Kidney (tissue), 14 donors: ENCODE data around the gene ANKEF1. TPM values are rescaled to one million over a fixed set of nuclear protein-coding genes. Genes with fewer than 3 reads are reported as not detected.

Experiments used
- DNase-seq, 5 donors: peaks; one replicate each; pipeline ENCODE4 v3.0.0-alpha.2; 2013 to 2020
- FAIRE-seq: peaks from 2 replicates; lab custom pipeline; 2012; peaks lifted over from hg19 to GRCh38; lab: Jason Lieb, UNC
- H3K27ac ChIP-seq, 2 donors: one replicate each; pipeline ENCODE4 v1.7.0; 2013; ENCODE audit warnings: low read depth in 2 of 2, low read length in 2 of 2, inconsistent platforms in 1 of 2
- H3K27me3 ChIP-seq: one replicate; pipeline ENCODE4 v1.7.1; 2013; ENCODE audit warnings: low read length, inconsistent platforms; ENCODE audit not compliant: control insufficient read depth, insufficient read depth
- H3K36me3 ChIP-seq, 3 donors: one replicate each; pipeline versions ENCODE4 v1.7.0 to v1.7.1; 2013; ENCODE audit warnings: low read length in 3 of 3, control low read depth in 1 of 3, inconsistent platforms in 1 of 3; ENCODE audit not compliant: insufficient read depth in 3 of 3, control insufficient read depth in 2 of 3
- H3K4me1 ChIP-seq, 3 donors: one replicate each; pipeline versions ENCODE4 v1.7.0 to v1.7.1; 2013; ENCODE audit warnings: low read length in 3 of 3, inconsistent platforms in 1 of 3, low read depth in 1 of 3; ENCODE audit not compliant: control insufficient read depth in 2 of 3, insufficient read depth in 2 of 3
- H3K4me3 ChIP-seq, 3 donors: one replicate each; pipeline versions ENCODE4 v1.7.0 to v1.8.1; 2013; ENCODE audit warnings: low read length in 3 of 3, control low read depth in 1 of 3, inconsistent platforms in 1 of 3
- H3K9ac ChIP-seq, 3 donors: one replicate each; pipeline versions ENCODE4 v1.7.0 to v1.7.1; 2013; ENCODE audit warnings: low read length in 3 of 3, control low read depth in 1 of 3, inconsistent platforms in 1 of 3
- H3K9me3 ChIP-seq, 3 donors: one replicate each; pipeline versions ENCODE4 v1.7.0 to v1.7.1; 2013; ENCODE audit warnings: low read length in 3 of 3, control low read depth in 1 of 3, inconsistent platforms in 1 of 3; ENCODE audit not compliant: control insufficient read depth in 2 of 3, insufficient read depth in 1 of 3
- intact Hi-C: fragments of 100-400 bp; cut with DNase I; formaldehyde crosslinking; loops from one replicate; pipeline ENCODE4 v1.11.1; 2022
- polyA plus RNA-seq: library from polyadenylated mRNA; stranded (reverse); fragments of 350-450 nt; fragmentation: Illumina TruSeq; extraction: RNeasy Lipid Tissue Mini Kit (QIAGEN cat#74804); gene quantifications from one replicate; pipeline ENCODE4 v1.2.3, GENCODE V29; 2014; ENCODE audit warnings: low read depth, low replicate concordance; ENCODE audit not compliant: insufficient read depth
- total RNA-seq: library from RNA; stranded (reverse); fragmentation: NEBNext Ultra II Directional; extraction: Animal tissue kit (Norgen Biotek cat#: 25700); gene quantifications from one replicate; pipeline ENCODE4 v1.2.1, GENCODE V29; 2021
- TF ChIP-seq, protein P1 (sequence below): IDR thresholded peaks from 3 replicates; pipeline ENCODE4 v1.5.1; 2012; ENCODE audit warnings: mild to moderate bottlenecking, moderate library complexity, borderline replicate concordance; ENCODE audit not compliant: insufficient read depth; ENCODE audit errors: extremely low read depth
- donor health status: control.
- donor health status: control.
- donor health status: control.
- donor health status: control.
- donor health status: control.
- donor health status: DM: yes; HTN: yes; CAD: no.
- donor health status: Normal renal cell carcinoma (clear cell type).

The ANKEF1 gene
- total and polyA plus RNA-seq, 2 donors from 2014 or later = 1.9 to 6.6 TPM

DNA sequence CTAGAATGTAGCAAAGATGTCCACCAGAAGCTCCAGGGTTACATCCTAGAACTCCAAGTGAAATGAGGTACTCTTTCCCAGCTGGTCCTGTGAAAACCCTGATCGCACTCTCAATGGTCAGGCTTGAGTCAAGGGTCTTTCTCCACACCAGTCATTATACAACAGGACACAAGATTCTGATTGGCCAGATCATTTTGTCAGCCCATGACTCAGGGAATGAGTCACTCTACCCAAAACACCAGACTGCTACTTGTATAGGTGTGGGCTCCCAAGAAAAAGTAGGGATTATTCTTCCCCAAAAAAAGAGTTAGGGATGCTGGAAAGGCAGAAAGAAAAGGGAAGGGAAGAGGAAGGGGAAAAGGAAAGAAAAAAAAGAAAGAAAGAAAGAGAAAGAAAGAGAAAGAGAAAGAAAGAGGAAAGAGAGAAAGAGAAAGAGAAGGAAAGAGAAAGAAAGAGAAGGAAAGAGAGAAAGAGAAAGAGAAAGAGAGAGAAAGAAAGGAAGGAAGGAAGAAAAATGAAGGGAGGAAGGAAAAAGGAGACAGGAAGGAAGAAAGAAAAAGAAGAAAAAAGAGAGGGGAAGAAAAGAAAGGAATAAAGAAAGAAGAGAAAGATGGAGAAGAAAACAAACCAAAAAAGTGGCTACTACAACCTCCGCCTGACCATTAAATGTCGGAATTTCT, 30.5 kb downstream of the ANKEF1 start:
- intact Hi-C loops = no loop called here
- Histone ChIP-seq H3K9ac (no peak overlapping the region), H3K27me3 (no peaks in the 10 kb centered on the region), H3K4me3 (no peak overlapping the region), H3K9me3 (no peaks in the 10 kb centered on the region), H3K4me1 (no peaks in the 10 kb centered on the region), H3K27ac (no peak overlapping the region), H3K36me3 (no peaks in the 10 kb centered on the region)
- TF ChIP-seq, protein P1, sequence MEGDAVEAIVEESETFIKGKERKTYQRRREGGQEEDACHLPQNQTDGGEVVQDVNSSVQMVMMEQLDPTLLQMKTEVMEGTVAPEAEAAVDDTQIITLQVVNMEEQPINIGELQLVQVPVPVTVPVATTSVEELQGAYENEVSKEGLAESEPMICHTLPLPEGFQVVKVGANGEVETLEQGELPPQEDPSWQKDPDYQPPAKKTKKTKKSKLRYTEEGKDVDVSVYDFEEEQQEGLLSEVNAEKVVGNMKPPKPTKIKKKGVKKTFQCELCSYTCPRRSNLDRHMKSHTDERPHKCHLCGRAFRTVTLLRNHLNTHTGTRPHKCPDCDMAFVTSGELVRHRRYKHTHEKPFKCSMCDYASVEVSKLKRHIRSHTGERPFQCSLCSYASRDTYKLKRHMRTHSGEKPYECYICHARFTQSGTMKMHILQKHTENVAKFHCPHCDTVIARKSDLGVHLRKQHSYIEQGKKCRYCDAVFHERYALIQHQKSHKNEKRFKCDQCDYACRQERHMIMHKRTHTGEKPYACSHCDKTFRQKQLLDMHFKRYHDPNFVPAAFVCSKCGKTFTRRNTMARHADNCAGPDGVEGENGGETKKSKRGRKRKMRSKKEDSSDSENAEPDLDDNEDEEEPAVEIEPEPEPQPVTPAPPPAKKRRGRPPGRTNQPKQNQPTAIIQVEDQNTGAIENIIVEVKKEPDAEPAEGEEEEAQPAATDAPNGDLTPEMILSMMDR = no peak
- FAIRE-seq (no peak), DNase-seq (no peak)

DNA sequence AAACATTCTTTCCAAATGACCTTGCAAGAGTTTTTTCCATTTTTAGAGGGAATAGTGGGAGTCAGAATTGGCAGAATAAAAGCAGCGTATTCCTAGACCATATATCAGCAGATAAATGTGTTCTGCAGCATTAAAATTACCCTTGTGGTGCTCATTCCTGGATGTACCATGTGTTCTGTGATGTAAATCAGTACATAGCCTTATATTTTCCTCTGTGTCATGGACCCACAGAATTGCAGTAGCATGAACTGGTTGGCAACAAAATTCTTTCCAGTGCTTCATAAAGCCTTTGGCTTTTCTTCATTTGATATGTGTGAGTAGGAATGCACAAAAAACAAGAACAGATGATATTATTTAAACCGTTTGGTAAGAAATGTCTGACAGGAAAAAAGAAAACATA, 32.5 kb downstream of the ANKEF1 start:
- Histone ChIP-seq H3K9ac (no peak overlapping the region), H3K27ac (no peak overlapping the region), H3K36me3 (no peaks in the 10 kb centered on the region), H3K9me3 (no peaks in the 10 kb centered on the region), H3K4me3 (no peak overlapping the region), H3K27me3 (no peaks in the 10 kb centered on the region), H3K4me1 (no peaks in the 10 kb centered on the region)
- TF ChIP-seq, protein P1 = no peak
- intact Hi-C loops = no loop called here
- no peak for DNase-seq
- no peak for FAIRE-seq

DNA sequence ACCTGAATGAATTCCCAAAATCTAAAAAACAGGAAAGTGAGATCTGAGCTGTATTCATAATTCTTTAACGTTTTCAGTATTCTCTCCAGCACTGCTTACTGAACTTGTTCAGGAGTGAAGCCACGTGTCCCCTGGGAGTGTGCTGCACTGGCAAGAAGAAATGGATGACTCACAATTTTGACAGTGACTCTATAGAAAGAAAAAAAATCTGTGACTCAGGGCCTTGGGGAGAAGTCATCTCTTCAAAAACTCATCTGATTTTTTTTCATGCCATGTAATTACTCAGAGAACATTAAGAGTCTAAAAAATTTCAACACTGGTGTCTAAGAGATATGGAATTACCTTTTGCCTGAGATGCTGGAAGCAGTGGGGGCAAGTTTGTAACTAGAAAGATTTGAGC, 39.7 kb downstream of the ANKEF1 start:
- no peaks in the 10 kb centered on the region for H3K4me1 ChIP-seq
- H3K9me3 ChIP-seq = no peaks in the 10 kb centered on the region
- no peak overlapping the region for H3K9ac ChIP-seq
- FAIRE-seq (no peak), DNase-seq (no peak)
- H3K36me3 ChIP-seq = no peaks in the 10 kb centered on the region
- H3K4me3 ChIP-seq = no peak overlapping the region
- TF ChIP-seq, protein P1 = no peak
- no peak overlapping the region for H3K27ac ChIP-seq
- H3K27me3 ChIP-seq = no peaks in the 10 kb centered on the region
- intact Hi-C loops = no loop called here

DNA sequence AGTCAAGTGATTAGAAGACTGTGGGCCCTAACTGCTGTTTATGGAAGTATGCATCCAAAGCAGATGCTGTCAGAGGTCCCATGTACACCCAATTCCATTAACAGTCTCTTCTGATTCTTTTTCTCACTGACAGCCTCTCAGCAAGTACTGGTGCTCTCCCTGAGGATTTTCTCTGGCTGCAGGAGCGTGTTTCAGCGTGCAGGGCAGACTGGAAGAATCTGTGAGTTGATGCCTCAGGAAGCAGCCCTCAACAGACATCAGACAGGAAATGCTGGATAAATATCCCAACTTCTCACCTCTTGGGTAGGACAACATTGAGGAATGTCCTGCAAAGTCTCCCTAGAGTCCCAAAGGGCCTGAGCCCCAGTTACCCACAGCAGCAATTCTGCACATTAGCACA, 40.8 kb downstream of the ANKEF1 start:
- H3K4me3 ChIP-seq = no peak overlapping the region
- H3K36me3 ChIP-seq = no peaks in the 10 kb centered on the region
- TF ChIP-seq, protein P1 = no peak
- no peaks in the 10 kb centered on the region for H3K27me3 ChIP-seq
- H3K9ac ChIP-seq = no peak overlapping the region
- no peaks in the 10 kb centered on the region for H3K9me3 ChIP-seq
- no peaks in the 10 kb centered on the region for H3K4me1 ChIP-seq
- intact Hi-C loops = no loop called here
- DNase-seq = no peak
- no peak for FAIRE-seq
- H3K27ac ChIP-seq = no peak overlapping the region
